HepG2 (cell line): Measurements from ENCODE around the gene ARL10. TPM values are rescaled to one million over a fixed set of nuclear protein-coding genes. Genes with fewer than 3 reads are reported as not detected.

Experiments used
- BHLHE40 ChIP-seq: IDR thresholded peaks from 2 replicates; pipeline ENCODE4 v1.6.1; 2011; ENCODE audit warnings: low read length, improper control_type of control experiment
- CEBPB ChIP-seq: IDR thresholded peaks from 2 replicates; pipeline ENCODE4 v1.6.1; 2011; ENCODE audit warnings: low read depth, low read length, improper control_type of control experiment, borderline replicate concordance
- CHD4 ChIP-seq: fragments of 200-600 bp; sonication (generic); IDR thresholded peaks from 2 replicates; pipeline ENCODE4 v1.7.0; 2017; ENCODE audit warnings: mild to moderate bottlenecking, low read length, borderline replicate concordance
- GABPB1 ChIP-seq: IDR thresholded peaks from 2 replicates; pipeline ENCODE4 v1.6.1; 2016; ENCODE audit warnings: mild to moderate bottlenecking, missing genetic modification reagents, moderate library complexity, missing compliant biosample characterization
- GMEB1 ChIP-seq: sonication (generic); formaldehyde crosslinking; IDR thresholded peaks from 2 replicates; pipeline ENCODE4 v1.5.1; 2020; ENCODE audit warnings: missing genetic modification reagents, mild to moderate bottlenecking, borderline replicate concordance
- GPN1 ChIP-seq: sonication (generic); formaldehyde crosslinking; IDR thresholded peaks from 2 replicates; pipeline ENCODE4 v1.5.1; 2020; ENCODE audit warnings: missing genetic modification reagents, borderline replicate concordance
- HOXA3 ChIP-seq: sonication (generic); formaldehyde crosslinking; IDR thresholded peaks from 2 replicates; pipeline ENCODE4 v1.5.0; 2020; ENCODE audit warnings: missing genetic modification reagents
- KLF12 ChIP-seq: sonication (generic); formaldehyde crosslinking; IDR thresholded peaks from 2 replicates; pipeline ENCODE4 v1.4.0; 2020; ENCODE audit warnings: missing genetic modification reagents, borderline replicate concordance
- KLF9 ChIP-seq: IDR thresholded peaks from 2 replicates; pipeline ENCODE4 v1.6.1; 2016; ENCODE audit warnings: low read depth
- PAX8 ChIP-seq: sonication (generic); formaldehyde crosslinking; IDR thresholded peaks from 2 replicates; pipeline ENCODE4 v1.8.0; 2022; ENCODE audit warnings: mild to moderate bottlenecking, missing genetic modification reagents, borderline replicate concordance
- RFXANK ChIP-seq: IDR thresholded peaks from 2 replicates; pipeline ENCODE4 v1.6.1; 2016
- SIX4 ChIP-seq: sonication (generic); formaldehyde crosslinking; IDR thresholded peaks from 2 replicates; pipeline ENCODE4 v1.4.0; 2020; ENCODE audit warnings: missing genetic modification reagents
- SKIL ChIP-seq: sonication (generic); formaldehyde crosslinking; IDR thresholded peaks from 2 replicates; pipeline ENCODE4 v1.8.0; 2022; ENCODE audit warnings: missing genetic modification reagents, mild to moderate bottlenecking, moderate library complexity, borderline replicate concordance
- SP2 ChIP-seq: sonication (generic); formaldehyde crosslinking; IDR thresholded peaks from 2 replicates; pipeline ENCODE4 v1.5.1; 2020; ENCODE audit warnings: mild to moderate bottlenecking, missing genetic modification reagents
- TOE1 ChIP-seq: sonication (generic); formaldehyde crosslinking; IDR thresholded peaks from 2 replicates; pipeline ENCODE4 v1.4.0; 2020; ENCODE audit warnings: mild to moderate bottlenecking, missing genetic modification reagents
- YEATS4 ChIP-seq: sonication (generic); formaldehyde crosslinking; IDR thresholded peaks from 2 replicates; pipeline ENCODE4 v1.4.0; 2020; ENCODE audit warnings: missing genetic modification reagents, borderline replicate concordance
- ZBTB49 ChIP-seq: sonication (generic); formaldehyde crosslinking; IDR thresholded peaks from 2 replicates; pipeline ENCODE4 v1.4.0; 2020; ENCODE audit warnings: missing genetic modification reagents, borderline replicate concordance
- ZFY ChIP-seq: sonication (generic); formaldehyde crosslinking; IDR thresholded peaks from 2 replicates; pipeline ENCODE4 v1.4.0; 2020; ENCODE audit warnings: missing genetic modification reagents
- ZNF350 ChIP-seq: sonication (generic); formaldehyde crosslinking; IDR thresholded peaks from 2 replicates; pipeline ENCODE4 v1.4.0; 2020; ENCODE audit warnings: mild to moderate bottlenecking, low read depth, missing genetic modification reagents, borderline replicate concordance
- ZNF503 ChIP-seq: sonication (generic); formaldehyde crosslinking; IDR thresholded peaks from 2 replicates; pipeline ENCODE4 v1.4.0; 2020; ENCODE audit warnings: missing genetic modification reagents
- ZNF556 ChIP-seq: sonication (generic); formaldehyde crosslinking; IDR thresholded peaks from 2 replicates; pipeline ENCODE4 v1.4.0; 2020; ENCODE audit warnings: mild to moderate bottlenecking, missing genetic modification reagents, borderline replicate concordance
- ZNF792 ChIP-seq: IDR thresholded peaks from 2 replicates; pipeline ENCODE4 v1.6.1; 2016
- polyA plus RNA-seq, 8 experiments: library from polyadenylated mRNA; depleted of rRNA in 3 of 8; stranded (reverse) in 7 of 8; unstranded in 1 of 8; fragments of >200 nt; fragmentation: Illumina TruSeq in 4 of 8; extraction: Trizol in 4 of 8; gene quantifications; 2 replicates each; pipeline versions ENCODE4 v1.2.1 to v1.2.3, GENCODE V29; 2011 to 2016; ENCODE audit warnings: low read depth in 4 of 8, missing spikeins in 1 of 8, mixed read lengths in 1 of 8; ENCODE audit not compliant: insufficient read depth in 1 of 8
- total RNA-seq, 5 experiments: library from RNA; depleted of rRNA; stranded (reverse); fragments of >200 nt; fragmentation: Illumina TruSeq; extraction: Trizol; gene quantifications; 2 replicates each; pipeline ENCODE4 v1.2.3, GENCODE V29; 2016; ENCODE audit warnings: low read depth in 1 of 5

The ARL10 gene
- total and polyA plus RNA-seq, 2 of the 13 experiments (the other 11 are each of a cell fraction or from before 2014, with no cell fraction given) = 0.18 to 0.50 TPM

- TF ChIP-seq ZNF503 (CRISPR knock-in tag) = no peak
- no peak for TF ChIP-seq SP2 (CRISPR knock-in tag)
- TF ChIP-seq ZBTB49 (CRISPR knock-in tag) = no peak
- TF ChIP-seq SKIL (CRISPR knock-in tag) = no peak
- no peak for TF ChIP-seq GPN1 (CRISPR knock-in tag)
- TF ChIP-seq RFXANK = 0 out of 2 replicates have a peak, but pooled peaks have one; percentile 25
- no peak for TF ChIP-seq CHD4
- TF ChIP-seq CEBPB = no peak
- 0 out of 2 replicates have a peak, but pooled peaks have one; percentile 21 for TF ChIP-seq ZNF350 (CRISPR knock-in tag)
- TF ChIP-seq ZFY = peak; percentile 74
- peak; percentile 39; the same call in 1 of the 2 replicates for TF ChIP-seq BHLHE40
- peak; percentile 50 for TF ChIP-seq GMEB1
- TF ChIP-seq ZNF792 = peak; percentile 72
- peak; percentile 94 for TF ChIP-seq HOXA3
- peak; percentile 76 for TF ChIP-seq GABPB1 (CRISPR knock-in tag)
- TF ChIP-seq SIX4 (CRISPR knock-in tag) = no peak; the same call in 1 of the 2 replicates
- TF ChIP-seq YEATS4 (CRISPR knock-in tag) = peak; percentile 65
- TF ChIP-seq TOE1 (CRISPR knock-in tag) = peak; percentile 73; the same call in 1 of the 2 replicates
- peak; percentile 58; the same call in 1 of the 2 replicates for TF ChIP-seq ZNF556 (CRISPR knock-in tag)
- TF ChIP-seq PAX8 (CRISPR knock-in tag) = peak; percentile 92; the same call in 1 of the 2 replicates
- TF ChIP-seq KLF12 (CRISPR knock-in tag) = no peak
- TF ChIP-seq KLF9 = no peak
Measured at GRCh38 chr5:176415952-176416924, 51.0 kb downstream of the ARL10 start, which contains the start of gene CLTB (continued).
